ENCODE measurements around the gene SPC24. TPM values are rescaled to one million over a fixed set of nuclear protein-coding genes. Genes with fewer than 3 reads are reported as not detected.

SPC24 gene
- total RNA-seq, 1 donor from 2014 or later, result 2.7 TPM

DNA sequence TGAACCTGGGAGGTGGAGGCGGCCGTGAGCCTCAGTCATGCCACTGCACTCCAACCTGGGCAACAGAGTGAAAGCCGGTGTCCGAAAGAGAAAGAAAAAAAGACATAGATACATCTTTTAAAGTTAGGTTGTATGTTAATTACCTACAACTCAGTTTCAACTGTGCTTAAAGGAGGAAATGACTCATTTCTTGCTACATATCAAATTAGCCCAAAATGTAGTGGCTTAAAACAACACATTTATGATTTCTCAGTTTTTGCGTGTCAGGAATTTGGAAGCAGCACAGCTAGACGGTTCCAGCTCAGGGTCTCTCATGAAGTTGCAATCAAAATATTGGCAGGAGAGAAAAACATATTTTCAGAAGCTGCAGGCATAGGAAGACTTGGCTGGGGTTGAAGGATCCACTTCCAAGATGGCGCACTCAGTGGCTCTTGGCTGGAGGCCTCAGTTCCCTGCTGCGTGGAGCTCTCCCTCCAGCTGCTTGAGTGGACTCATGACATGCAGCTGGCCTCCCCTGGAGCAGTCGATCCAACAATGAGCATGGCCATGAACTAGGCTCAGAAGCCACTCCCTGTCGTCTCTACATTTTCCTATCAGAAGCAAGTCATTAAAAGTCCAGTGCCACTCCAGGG, 59.3 kb downstream of the SPC24 start:
- intact Hi-C loops (cut with DNase I), result no loop called here
- Histone ChIP-seq H3K27me3 (no peaks in the 10 kb centered on the region), H3K4me3 (no peak overlapping the region), H3K4me1 (peaks cover 50% of the 10 kb centered on the region), H3K27ac (peak overlapping the region; percentile 86), H3K9me3 (no peaks in the 10 kb centered on the region), H3K36me3 (peaks cover 0 to 13% of the 10 kb centered on the region in 2 donors)
- DNase-seq (ENCODE audit: extremely low spot score in 2 of 2), result no peak
- TF ChIP-seq POLR2A (IDR thresholded peaks at IDR 0.05) (no peak), POLR2AphosphoS5 (IDR thresholded peaks at IDR 0.05; ENCODE audit: insufficient read depth in 1 of 2, low read depth in 1 of 2) (peak; percentile 57 to 73)

Small RNA genes lying within 50 kb of the gene (microRNA-seq; reads per million reads assigned to microRNA genes)
- 1.9 reads per million for gene MIR6886 (ENCODE audit: borderline number of aligned reads, borderline replicate concordance)

Other genes starting within 250 kb of the SPC24 start
- gene YIPF2, start 227.1 kb downstream of the SPC24 start, total RNA-seq, result 42.7 TPM
- 21.9 TPM for gene TIMM29, start 227.0 kb downstream of the SPC24 start, total RNA-seq
- 90.4 TPM for gene SMARCA4, start 194.8 kb downstream of the SPC24 start, total RNA-seq
- 135 TPM for gene LDLR, start 66.3 kb downstream of the SPC24 start, total RNA-seq
- gene KANK2, start 41.8 kb upstream of the SPC24 start, total RNA-seq, result 486 TPM
- not detected for gene ANGPTL8, start 83.8 kb upstream of the SPC24 start, total RNA-seq
- gene DOCK6, start 106.7 kb upstream of the SPC24 start, total RNA-seq, result 65.8 TPM
- not detected for gene TSPAN16, start 140.4 kb upstream of the SPC24 start, total RNA-seq
- 33.9 TPM for gene RAB3D, start 183.9 kb upstream of the SPC24 start, total RNA-seq
- gene TMEM205, start 190.5 kb upstream of the SPC24 start, total RNA-seq, result 173 TPM
- 24.1 TPM for gene CCDC159, start 190.7 kb upstream of the SPC24 start, total RNA-seq
- 16.5 TPM for gene PLPPR2, start 199.7 kb upstream of the SPC24 start, total RNA-seq
- 1.5 TPM for gene SWSAP1, start 218.9 kb upstream of the SPC24 start, total RNA-seq
- gene EPOR, start 228.5 kb upstream of the SPC24 start, total RNA-seq, result 14.5 TPM

Data from vagina (tissue), 2 donors.